Nephron progenitor cell (in vitro differentiated cells): ENCODE results near the gene TSPAN11.

Source experiments
- DNase-seq: peaks from one replicate; pipeline ENCODE4 v3.0.0; 2021
- H3K27ac Mint-ChIP-seq: 2 replicates; pipeline ENCODE4 v1.8.0; 2021; ENCODE audit warnings: mild to moderate bottlenecking, moderate library complexity, mixed read lengths
- H3K27me3 Mint-ChIP-seq: 2 replicates; pipeline ENCODE4 v1.8.0; 2021; ENCODE audit warnings: mild to moderate bottlenecking, low read depth, mixed read lengths; ENCODE audit not compliant: poor library complexity
- H3K36me3 Mint-ChIP-seq: 2 replicates; pipeline ENCODE4 v1.8.0; 2021; ENCODE audit warnings: low read depth, mixed read lengths
- H3K4me1 Mint-ChIP-seq: 2 replicates; pipeline ENCODE4 v1.8.0; 2021; ENCODE audit warnings: mixed read lengths
- H3K4me3 Mint-ChIP-seq: 2 replicates; pipeline ENCODE4 v1.8.0; 2021; ENCODE audit warnings: mild to moderate bottlenecking, moderate library complexity, mixed read lengths
- H3K9me3 Mint-ChIP-seq: 2 replicates; pipeline ENCODE4 v1.8.0; 2021; ENCODE audit warnings: mild to moderate bottlenecking, moderate library complexity, mixed read lengths
- CTCF ChIP-seq: fragments of 200-600 bp; sonication (generic); IDR thresholded peaks from 2 replicates; pipeline ENCODE4 v1.5.0; 2021; ENCODE audit warnings: antibody characterized with exemption

TSPAN11 gene

GRCh38 chr12:30926243-30927221 is at the start of gene TSPAN11:
Gene TSPAN11 (plus strand): TSS chr12:30926748. CDS start chr12:30953992, 27,244 bp downstream.
- DNase-seq: peak; percentile 77
- peaks cover 24% of the 10 kb centered on the region for H3K27me3 Mint-ChIP-seq
- no peak within 1 kb of the TSS for H3K27ac Mint-ChIP-seq
- H3K9me3 Mint-ChIP-seq: no peaks in the 10 kb centered on the region
- H3K4me1 Mint-ChIP-seq: peaks cover 48% of the 10 kb centered on the region
- no peak for TF ChIP-seq CTCF
- H3K4me3 Mint-ChIP-seq: peak within 1 kb of the TSS; percentile 79
- H3K36me3 Mint-ChIP-seq: no peaks in the 10 kb centered on the region

GRCh38 chr12:30877105-30877875 is 49.3 kb upstream of the TSPAN11 start:
- no peaks in the 10 kb centered on the region for H3K36me3 Mint-ChIP-seq
- peaks cover 75% of the 10 kb centered on the region for H3K4me1 Mint-ChIP-seq
- H3K4me3 Mint-ChIP-seq: no peak overlapping the region
- no peak for TF ChIP-seq CTCF
- peaks cover 13% of the 10 kb centered on the region for H3K27me3 Mint-ChIP-seq
- no peak for DNase-seq
- no peaks in the 10 kb centered on the region for H3K9me3 Mint-ChIP-seq
- H3K27ac Mint-ChIP-seq: no peak overlapping the region

DNA sequence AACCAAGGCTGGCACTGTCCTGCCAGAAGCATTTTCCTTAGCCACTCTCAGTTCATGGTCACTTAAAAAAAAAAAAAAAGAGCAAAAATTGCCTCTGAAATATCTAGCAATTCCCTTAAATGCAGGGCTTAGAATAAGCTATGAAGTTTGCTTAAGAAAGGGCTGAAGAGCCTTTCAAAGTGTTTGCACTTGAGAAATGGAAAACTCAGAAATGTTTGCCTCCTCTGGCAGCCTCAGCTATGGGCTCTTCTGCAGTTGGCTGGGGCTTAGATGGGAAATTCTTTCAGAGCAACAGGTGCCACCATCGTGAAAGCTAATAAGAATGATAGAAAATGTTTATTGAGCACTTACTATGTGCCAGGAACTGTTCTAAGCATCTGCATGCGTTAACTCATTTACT is 48.5 kb upstream of the TSPAN11 start:
- H3K27ac Mint-ChIP-seq: no peak overlapping the region
- H3K36me3 Mint-ChIP-seq: no peaks in the 10 kb centered on the region
- peaks cover 13% of the 10 kb centered on the region for H3K27me3 Mint-ChIP-seq
- H3K4me1 Mint-ChIP-seq: peaks cover 67% of the 10 kb centered on the region
- TF ChIP-seq CTCF: no peak
- no peak for DNase-seq
- no peaks in the 10 kb centered on the region for H3K9me3 Mint-ChIP-seq
- H3K4me3 Mint-ChIP-seq: no peak overlapping the region

- no peak for TF ChIP-seq CTCF
- H3K36me3 Mint-ChIP-seq: no peaks in the 10 kb centered on the region
- peak overlapping the region; percentile 93 for H3K27ac Mint-ChIP-seq
- DNase-seq: peak; percentile 30
- peaks cover 13% of the 10 kb centered on the region for H3K27me3 Mint-ChIP-seq
- peaks cover 47% of the 10 kb centered on the region for H3K4me1 Mint-ChIP-seq
- H3K4me3 Mint-ChIP-seq: peak overlapping the region; percentile 63
- H3K9me3 Mint-ChIP-seq: no peaks in the 10 kb centered on the region
These were observed 46.5 kb upstream of the TSPAN11 start for GRCh38 chr12:30880061-30880460.

GRCh38 chr12:30880813-30881212 is 45.7 kb upstream of the TSPAN11 start:
- no peak for TF ChIP-seq CTCF
- H3K27me3 Mint-ChIP-seq: peaks cover 8% of the 10 kb centered on the region
- H3K9me3 Mint-ChIP-seq: no peaks in the 10 kb centered on the region
- H3K27ac Mint-ChIP-seq: no peak overlapping the region
- peaks cover 39% of the 10 kb centered on the region for H3K4me1 Mint-ChIP-seq
- H3K36me3 Mint-ChIP-seq: no peaks in the 10 kb centered on the region
- no peak overlapping the region for H3K4me3 Mint-ChIP-seq
- no peak for DNase-seq
